Caco-2 (cell line): ENCODE measurements around the gene SRP9. TPM values are rescaled to one million over a fixed set of nuclear protein-coding genes. Genes with fewer than 3 reads are reported as not detected.

Experiments used
- BruUV-seq: library from RNA; stranded (reverse); fragments of 400-500 nt; replicated peaks from 2 replicates; lab custom pipeline; 2021; lab: Mats Ljungman, UMichigan
- CTCF ChIA-PET: fragments of 300-600 bp; sonication (Branson Sonifier 250); formaldehyde crosslinking; loops from one replicate; lab custom pipeline; 2022; ENCODE audit warnings: antibody characterized with exemption; lab: Charles Lee
- POLR2A ChIA-PET: fragments of 300-600 bp; sonication (Branson Sonifier 250); formaldehyde crosslinking; loops from one replicate; lab custom pipeline; 2022; ENCODE audit warnings: antibody characterized with exemption; lab: Charles Lee
- DNase-seq, 2 experiments: peaks; one replicate each; pipeline versions ENCODE4 v3.0.0 to v3.0.0-alpha.2; 2020 to 2022
- H3K27me3 ChIP-seq: replicated peaks from 2 replicates; pipeline ENCODE4 v1.6.0; 2011; ENCODE audit warnings: low read length; ENCODE audit not compliant: control insufficient read depth, insufficient read depth
- H3K36me3 ChIP-seq: 2 replicates; pipeline ENCODE4 v1.5.1; 2011; ENCODE audit warnings: low read length; ENCODE audit not compliant: control insufficient read depth, insufficient read depth
- H3K4me1 ChIP-seq: fragments of 250-450 bp; sonication (Bioruptor Pico); 2 replicates; pipeline ENCODE4 v1.5.1; 2020; ENCODE audit warnings: mild to moderate bottlenecking
- H3K4me3 ChIP-seq: 2 replicates; pipeline ENCODE4 v1.5.1; 2011; ENCODE audit warnings: low read depth, mild to moderate bottlenecking, control low read depth, low read length
- H3K9me3 ChIP-seq: fragments of 250-450 bp; sonication (Bioruptor Pico); 2 replicates; pipeline ENCODE4 v1.5.1; 2020; ENCODE audit warnings: mild to moderate bottlenecking, moderate library complexity
- H3K27ac Mint-ChIP-seq: one replicate; pipeline ENCODE4 v1.8.0; 2022; ENCODE audit warnings: mixed read lengths; ENCODE audit not compliant: unreplicated experiment
- H3K27me3 Mint-ChIP-seq: one replicate; pipeline ENCODE4 v1.8.0; 2022; ENCODE audit warnings: mixed read lengths; ENCODE audit not compliant: insufficient read depth, unreplicated experiment
- H3K36me3 Mint-ChIP-seq: one replicate; pipeline ENCODE4 v1.8.0; 2022; ENCODE audit warnings: mild to moderate bottlenecking, mixed read lengths; ENCODE audit not compliant: insufficient read depth, unreplicated experiment
- H3K4me1 Mint-ChIP-seq: one replicate; pipeline ENCODE4 v1.8.0; 2022; ENCODE audit warnings: low read depth, mixed read lengths; ENCODE audit not compliant: unreplicated experiment
- H3K4me3 Mint-ChIP-seq: one replicate; pipeline ENCODE4 v1.8.0; 2022; ENCODE audit warnings: mild to moderate bottlenecking, moderate library complexity, mixed read lengths; ENCODE audit not compliant: unreplicated experiment
- H3K9me3 Mint-ChIP-seq: one replicate; pipeline ENCODE4 v1.8.0; 2022; ENCODE audit warnings: mixed read lengths; ENCODE audit not compliant: unreplicated experiment
- intact Hi-C: fragments of 100-400 bp; cut with micrococcal nuclease; formaldehyde crosslinking; loops from one replicate; pipeline ENCODE4 v1.10.0; 2022; ENCODE audit not compliant: unreplicated experiment
- total RNA-seq: library from RNA; stranded (reverse); gene quantifications from 2 replicates; pipeline ENCODE4 v1.2.3, GENCODE V29; 2022
- TF ChIP-seq, protein P1 (sequence below), 2 experiments: fragments of 200-600 bp in 1 of 2; IDR thresholded peaks; 1 replicate in 1 of 2; 2 replicates in 1 of 2; pipeline versions ENCODE4 v1.5.1 to v1.8.0; 2011 to 2022; ENCODE audit warnings: antibody characterized with exemption in 1 of 2, control low read depth in 1 of 2, inconsistent platforms in 1 of 2, low read depth in 1 of 2, low read length in 1 of 2, mild to moderate bottlenecking in 1 of 2, moderate library complexity in 1 of 2; ENCODE audit not compliant: insufficient read depth in 1 of 2, severe bottlenecking in 1 of 2, unreplicated experiment in 1 of 2

The SRP9 gene
- total RNA-seq, 1 experiment from 2014 or later: 261 TPM

DNA sequence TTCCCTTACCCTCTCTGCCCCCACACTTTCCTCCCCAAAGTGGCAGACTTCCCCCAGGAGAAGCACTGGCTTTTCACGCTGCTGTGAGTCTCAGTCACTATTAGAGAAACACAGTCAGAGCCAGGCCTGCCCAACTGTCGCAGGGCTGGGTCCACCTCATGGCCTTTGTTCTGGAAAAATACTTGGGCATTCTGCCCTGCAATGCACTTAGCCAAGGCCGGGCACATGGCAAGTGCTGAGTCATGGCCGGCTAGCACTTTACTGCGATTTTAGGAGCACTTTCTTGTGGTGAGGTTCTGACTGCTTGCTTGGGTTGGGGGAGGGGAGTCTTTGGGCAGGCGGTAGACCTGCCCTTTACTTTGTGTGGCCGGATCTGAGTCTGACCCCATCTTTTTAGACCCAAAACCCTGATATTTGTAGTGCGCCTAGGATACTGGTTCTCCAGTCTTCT, 40.0 kb downstream of the SRP9 start:
- no peaks in the 10 kb centered on the region for H3K9me3 ChIP-seq
- H3K4me1 ChIP-seq: peaks cover 17% of the 10 kb centered on the region
- H3K4me3 ChIP-seq: no peak overlapping the region
- peaks cover 16% of the 10 kb centered on the region for H3K36me3 Mint-ChIP-seq
- no peaks in the 10 kb centered on the region for H3K36me3 ChIP-seq
- H3K27me3 ChIP-seq: no peaks in the 10 kb centered on the region
- no peaks in the 10 kb centered on the region for H3K27me3 Mint-ChIP-seq
- ChIA-PET CTCF (no interaction called here), POLR2A (no interaction called here)
- intact Hi-C loops: no loop called here
- no peak overlapping the region for H3K27ac Mint-ChIP-seq
- no TSS peak for BruUV-seq
- peaks cover 13% of the 10 kb centered on the region for H3K4me1 Mint-ChIP-seq
- DNase-seq: no peak
- TF ChIP-seq, protein P1, sequence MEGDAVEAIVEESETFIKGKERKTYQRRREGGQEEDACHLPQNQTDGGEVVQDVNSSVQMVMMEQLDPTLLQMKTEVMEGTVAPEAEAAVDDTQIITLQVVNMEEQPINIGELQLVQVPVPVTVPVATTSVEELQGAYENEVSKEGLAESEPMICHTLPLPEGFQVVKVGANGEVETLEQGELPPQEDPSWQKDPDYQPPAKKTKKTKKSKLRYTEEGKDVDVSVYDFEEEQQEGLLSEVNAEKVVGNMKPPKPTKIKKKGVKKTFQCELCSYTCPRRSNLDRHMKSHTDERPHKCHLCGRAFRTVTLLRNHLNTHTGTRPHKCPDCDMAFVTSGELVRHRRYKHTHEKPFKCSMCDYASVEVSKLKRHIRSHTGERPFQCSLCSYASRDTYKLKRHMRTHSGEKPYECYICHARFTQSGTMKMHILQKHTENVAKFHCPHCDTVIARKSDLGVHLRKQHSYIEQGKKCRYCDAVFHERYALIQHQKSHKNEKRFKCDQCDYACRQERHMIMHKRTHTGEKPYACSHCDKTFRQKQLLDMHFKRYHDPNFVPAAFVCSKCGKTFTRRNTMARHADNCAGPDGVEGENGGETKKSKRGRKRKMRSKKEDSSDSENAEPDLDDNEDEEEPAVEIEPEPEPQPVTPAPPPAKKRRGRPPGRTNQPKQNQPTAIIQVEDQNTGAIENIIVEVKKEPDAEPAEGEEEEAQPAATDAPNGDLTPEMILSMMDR (IDR thresholded peaks at IDR 0.05; ENCODE audit: insufficient read depth in 1 of 2, low read depth in 1 of 2, low read length in 1 of 2, severe bottlenecking in 1 of 2, unreplicated experiment in 1 of 2): no peak
- H3K4me3 Mint-ChIP-seq: no peak overlapping the region
- H3K9me3 Mint-ChIP-seq: no peaks in the 10 kb centered on the region

DNA sequence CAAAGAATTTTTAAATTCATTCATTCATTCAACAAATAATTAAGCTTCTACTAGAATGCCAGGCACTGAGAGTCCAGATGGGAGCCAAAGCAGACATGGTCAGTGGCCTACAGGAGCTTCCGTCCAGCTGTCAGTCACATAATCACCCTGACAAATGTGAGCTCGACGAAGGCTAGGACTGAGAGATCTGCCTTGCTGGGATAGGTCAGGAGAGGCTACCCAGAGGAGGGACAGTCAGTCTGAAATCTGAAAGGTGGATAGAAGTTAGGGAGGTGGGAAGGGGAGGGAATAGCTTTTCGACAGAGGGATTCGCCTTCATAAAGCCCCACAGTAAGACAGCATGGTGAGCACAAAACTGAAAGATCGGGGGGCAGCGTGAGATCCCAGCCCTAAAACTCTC, 40.6 kb downstream of the SRP9 start:
- Mint-ChIP-seq H3K36me3 (peaks cover 12% of the 10 kb centered on the region), H3K4me3 (no peak overlapping the region), H3K27ac (no peak overlapping the region), H3K9me3 (no peaks in the 10 kb centered on the region), H3K4me1 (peaks cover 7% of the 10 kb centered on the region), H3K27me3 (no peaks in the 10 kb centered on the region)
- no TSS peak for BruUV-seq
- CTCF ChIA-PET: no interaction called here
- Histone ChIP-seq H3K4me3 (no peak overlapping the region), H3K36me3 (no peaks in the 10 kb centered on the region), H3K27me3 (no peaks in the 10 kb centered on the region), H3K4me1 (peaks cover 11% of the 10 kb centered on the region), H3K9me3 (no peaks in the 10 kb centered on the region)
- no peak for DNase-seq
- TF ChIP-seq, protein P1 (IDR thresholded peaks at IDR 0.05; ENCODE audit: insufficient read depth in 1 of 2, low read depth in 1 of 2, low read length in 1 of 2, severe bottlenecking in 1 of 2, unreplicated experiment in 1 of 2): no peak
- POLR2A ChIA-PET: no interaction called here
- intact Hi-C loops: no loop called here

DNA sequence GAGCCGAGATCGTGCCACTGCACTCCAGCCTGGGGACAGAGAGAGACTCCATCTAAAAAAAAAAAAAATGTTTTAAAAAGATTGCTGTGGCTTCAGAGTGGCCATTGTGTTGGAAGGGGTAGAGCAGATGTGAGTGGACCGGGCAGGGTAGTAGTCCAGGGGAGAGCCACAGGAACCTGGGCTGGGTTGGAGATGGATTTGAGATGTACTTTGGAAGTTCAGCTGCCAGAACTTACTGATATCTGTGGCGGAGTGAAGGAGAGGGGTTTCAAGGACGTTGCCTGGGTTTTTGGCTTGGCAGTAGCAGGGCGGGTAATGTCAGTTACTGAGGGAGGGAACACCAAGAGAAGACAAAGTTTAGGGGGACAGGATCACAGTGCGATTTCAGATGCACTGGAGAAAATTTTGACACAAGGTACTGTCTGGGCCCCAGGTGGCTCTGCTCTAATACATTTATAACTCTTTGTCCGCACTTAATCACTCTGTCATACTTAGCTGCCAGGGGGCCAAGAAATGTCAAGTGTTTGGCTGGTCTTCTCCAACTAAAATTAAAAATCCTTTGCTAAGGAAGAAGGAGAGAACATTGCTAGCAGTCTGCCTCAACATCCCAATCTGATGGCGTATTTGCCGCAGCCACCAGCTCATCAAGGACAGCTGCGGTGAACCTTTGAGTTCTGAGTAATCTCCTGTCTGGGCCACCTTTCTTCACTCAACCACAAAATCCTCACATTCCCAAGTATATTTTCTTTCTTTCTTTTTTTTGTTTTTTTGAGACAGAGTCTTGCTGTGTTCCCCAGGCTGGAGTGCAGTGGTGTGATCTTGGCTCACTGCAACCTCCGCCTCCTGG, 41.9 kb downstream of the SRP9 start:
- CTCF ChIA-PET: interaction anchor here (0.6 kb wide), 1 partner anchor 10 kb away, joined by 3 read pairs; the partner anchor contains the start of gene EPHX1

More for the DNA sequence above, 41.9 kb downstream of the SRP9 start:
- POLR2A ChIA-PET: no interaction called here
- H3K4me1 ChIP-seq: peaks cover 5% of the 10 kb centered on the region
- TF ChIP-seq, protein P1 (IDR thresholded peaks at IDR 0.05; ENCODE audit: insufficient read depth in 1 of 2, low read depth in 1 of 2, low read length in 1 of 2, severe bottlenecking in 1 of 2, unreplicated experiment in 1 of 2): no peak
- no peaks in the 10 kb centered on the region for H3K27me3 ChIP-seq
- Mint-ChIP-seq H3K4me3 (no peak overlapping the region), H3K9me3 (no peaks in the 10 kb centered on the region), H3K27ac (no peak overlapping the region), H3K36me3 (peaks cover 6% of the 10 kb centered on the region), H3K4me1 (peaks cover under 1% of the 10 kb centered on the region), H3K27me3 (no peaks in the 10 kb centered on the region)
- intact Hi-C loops: no loop called here
- no peak for DNase-seq
- BruUV-seq: no TSS peak
- no peaks in the 10 kb centered on the region for H3K36me3 ChIP-seq
- no peak overlapping the region for H3K4me3 ChIP-seq
- no peaks in the 10 kb centered on the region for H3K9me3 ChIP-seq
